HCT116 (cell line): ENCODE measurements around the gene GRK6. TPM values are rescaled to one million over a fixed set of nuclear protein-coding genes. Genes with fewer than 3 reads are reported as not detected.

Experiments
- ATAC-seq: fragments of 200-7000 bp; cut with Tn5 transposase; 2 replicates; pipeline ENCODE4 v1.9.1; 2020; ENCODE audit warnings: mild to moderate bottlenecking, moderate library complexity
- BruUV-seq: library from RNA; stranded (reverse); fragments of 400-500 nt; replicated peaks from 2 replicates; lab custom pipeline; 2021; lab: Mats Ljungman, UMichigan
- CTCF ChIA-PET: fragments of 300-600 bp; sonication (Branson Sonifier 250); formaldehyde crosslinking; loops from one replicate; lab custom pipeline; 2021; ENCODE audit warnings: antibody characterized with exemption; lab: Charles Lee
- POLR2A ChIA-PET: fragments of 300-600, 350-600 bp; sonication (Branson Sonifier 250); formaldehyde crosslinking; loops from one replicate; lab custom pipeline; 2021; ENCODE audit warnings: antibody characterized with exemption; lab: Charles Lee
- RAD21 ChIA-PET, 2 experiments: fragments of 300-600 bp; sonication (Branson Sonifier 250); formaldehyde crosslinking; loops; one replicate each; lab custom pipeline; 2023; ENCODE audit warnings: low total read pairs in 2 of 2; ENCODE audit not compliant: uncharacterized antibody in 2 of 2, unreplicated experiment in 2 of 2, low non-redundant PET in 1 of 2; lab: Charles Lee
- DNase-seq: peaks from one replicate; pipeline ENCODE4 v3.0.0-alpha.2; 2010; ENCODE audit warnings: low read depth, low spot score
- H2AFZ ChIP-seq: fragments of 200-600 bp; shearing (Covaris generic), sonication (generic); 2 replicates; pipeline ENCODE4 v1.6.1; 2017; ENCODE audit warnings: low read depth, mixed run types, mixed read lengths, antibody characterized with exemption, low read length; ENCODE audit not compliant: poor library complexity, severe bottlenecking
- H3K27ac ChIP-seq: 2 replicates; pipeline ENCODE4 v1.5.1; 2012; ENCODE audit warnings: low read depth, low read length
- H3K27me3 ChIP-seq: fragments of 200-600 bp; sonication (generic); 2 replicates; pipeline ENCODE4 v1.6.1; 2016; ENCODE audit warnings: mixed run types, low read length, mixed read lengths; ENCODE audit not compliant: insufficient read depth
- H3K36me3 ChIP-seq, 2 experiments: fragments of 200-500 bp in 1 of 2; fragments of 200-600 bp in 1 of 2; sonication (Bioruptor generic) in 1 of 2; sonication (generic) in 1 of 2; 2 replicates each; pipeline versions ENCODE4 v1.5.1 to v1.6.1; 2014 to 2016; ENCODE audit warnings: low read length in 2 of 2, inconsistent platforms in 1 of 2, mixed read lengths in 1 of 2, mixed run types in 1 of 2; ENCODE audit not compliant: insufficient read depth in 2 of 2, control insufficient read depth in 1 of 2
- H3K4me1 ChIP-seq, 2 experiments: fragments of 200-600 bp in 1 of 2; sonication (generic) in 1 of 2; 2 replicates each; pipeline versions ENCODE4 v1.5.1 to v1.6.1; 2012 to 2017; ENCODE audit warnings: low read length in 2 of 2, inconsistent platforms in 1 of 2, mild to moderate bottlenecking in 1 of 2, mixed read lengths in 1 of 2, mixed run types in 1 of 2, moderate library complexity in 1 of 2; ENCODE audit not compliant: insufficient read depth in 2 of 2, control insufficient read depth in 1 of 2
- H3K4me2 ChIP-seq: fragments of 200-600 bp; sonication (generic); 2 replicates; pipeline ENCODE4 v1.6.1; 2017; ENCODE audit warnings: mixed run types, low read length, mixed read lengths
- H3K4me3 ChIP-seq, 2 experiments: fragments of 200-600 bp in 1 of 2; sonication (generic) in 1 of 2; replicated peaks in 1 of 2; 2 replicates each; pipeline ENCODE4 v1.5.1; 2011 to 2016; ENCODE audit warnings: low read length in 2 of 2, control low read depth in 1 of 2, low read depth in 1 of 2, mild to moderate bottlenecking in 1 of 2, mixed read lengths in 1 of 2, mixed run types in 1 of 2
- H3K79me2 ChIP-seq: fragments of 200-600 bp; sonication (generic); 2 replicates; pipeline ENCODE4 v1.6.1; 2017; ENCODE audit warnings: mild to moderate bottlenecking, mixed run types, low read length, moderate library complexity, mixed read lengths; ENCODE audit not compliant: insufficient read depth
- H3K9ac ChIP-seq: fragments of 200-600 bp; sonication (generic); 2 replicates; pipeline ENCODE4 v1.6.1; 2016; ENCODE audit warnings: low read length, mixed read lengths
- H3K9me2 ChIP-seq: fragments of 200-600 bp; sonication (generic), shearing (Covaris generic); 2 replicates; pipeline ENCODE4 v1.6.1; 2017; ENCODE audit warnings: mixed run types, mild to moderate bottlenecking, moderate library complexity; ENCODE audit not compliant: insufficient read depth
- H3K9me3 ChIP-seq, 2 experiments: fragments of 200-500 bp in 1 of 2; fragments of 200-600 bp in 1 of 2; sonication (Bioruptor generic) in 1 of 2; sonication (generic) in 1 of 2; 2 replicates each; pipeline ENCODE4 v1.6.1; 2014 to 2017; ENCODE audit warnings: low read length in 2 of 2, mixed read lengths in 2 of 2, inconsistent platforms in 1 of 2, low read depth in 1 of 2, mild to moderate bottlenecking in 1 of 2, mixed run types in 1 of 2, moderate library complexity in 1 of 2; ENCODE audit not compliant: control insufficient read depth in 1 of 2, insufficient read depth in 1 of 2
- H4K20me1 ChIP-seq: fragments of 200-600 bp; sonication (generic), shearing (Covaris generic); 2 replicates; pipeline ENCODE4 v1.6.1; 2017; ENCODE audit warnings: mixed run types, mild to moderate bottlenecking, moderate library complexity; ENCODE audit not compliant: insufficient read depth
- CBX3 ChIP-seq: IDR thresholded peaks from 2 replicates; pipeline ENCODE4 v1.6.1; 2012; ENCODE audit warnings: low read depth
- CTCF ChIP-seq, 3 experiments: fragments of 200-600 bp in 1 of 3; sonication (generic) in 1 of 3; IDR thresholded peaks in 2 of 3; conservative IDR thresholded peaks in 1 of 3; 2 replicates each; pipeline ENCODE4 v1.5.1; 2012 to 2017; ENCODE audit warnings: low read depth in 2 of 3, low read length in 2 of 3, antibody characterized with exemption in 1 of 3, borderline replicate concordance in 1 of 3, control low read depth in 1 of 3, mild to moderate bottlenecking in 1 of 3, mixed read lengths in 1 of 3, mixed run types in 1 of 3, moderate library complexity in 1 of 3; ENCODE audit not compliant: insufficient read depth in 1 of 3
- EGR1 ChIP-seq: IDR thresholded peaks from 2 replicates; pipeline ENCODE4 v1.6.1; 2012; ENCODE audit warnings: low read depth
- EZH2 ChIP-seq: fragments of 200-600 bp; sonication (generic); IDR thresholded peaks from 2 replicates; pipeline ENCODE4 v1.6.1; 2017; ENCODE audit warnings: antibody characterized with exemption, mixed run types
- FOSL1 ChIP-seq: IDR thresholded peaks from 2 replicates; pipeline ENCODE4 v1.6.1; 2012; ENCODE audit warnings: low read depth
- YY1 ChIP-seq: IDR thresholded peaks from 2 replicates; pipeline ENCODE4 v1.6.1; 2011; ENCODE audit warnings: low read length, low read depth, moderate library complexity, mild to moderate bottlenecking; ENCODE audit not compliant: insufficient replicate concordance; ENCODE audit errors: extremely low read depth
- ZFX ChIP-seq: fragments of 450-650 bp; IDR thresholded peaks from 2 replicates; pipeline ENCODE4 v1.6.1; 2017
- intact Hi-C: fragments of 100-400 bp; cut with micrococcal nuclease; formaldehyde crosslinking; loops from 2 replicates; pipeline ENCODE4 v1.10.0; 2022
- total RNA-seq: library from RNA; stranded (reverse); gene quantifications from one replicate; pipeline ENCODE4 v1.2.1, GENCODE V29; 2021; ENCODE audit not compliant: unreplicated experiment

The GRK6 gene
- total RNA-seq, 1 experiment from 2014 or later: 89.3 TPM

- TF ChIP-seq CTCF (IDR thresholded peaks at IDR 0.05 in 2 of 3, conservative IDR thresholded peaks at IDR 0.05 in 1 of 3; ENCODE audit: borderline replicate concordance in 1 of 3, insufficient read depth in 1 of 3, low read depth in 2 of 3, low read length in 2 of 3) (peak in 2 of 3 experiments; percentile 94 to 96; a peak in 4 of 6 replicates), EZH2 (no peak)
Measured at GRCh38 chr5:177390363-177391300, 35.8 kb upstream of the GRK6 start (continued).

- BruUV-seq: no TSS peak
- POLR2A ChIA-PET: interaction anchor here (0.8 kb wide), 1 partner anchor 296 kb away, joined by 3 read pairs; no protein-coding TSS in a partner anchor
- no peaks in the 10 kb centered on the region for H3K9me2 ChIP-seq
- H3K4me1 ChIP-seq: peaks cover 24 to 43% of the 10 kb centered on the region in 2 experiments
- no peak overlapping the region for H3K27ac ChIP-seq
- CTCF ChIA-PET: interaction anchor here (1.0 to 1.3 kb wide), 3 partner anchors 10 to 63 kb away, joined by 3 to 8 read pairs (median 4); no protein-coding TSS in a partner anchor
- no peaks in the 10 kb centered on the region for H3K36me3 ChIP-seq
- no peaks in the 10 kb centered on the region for H3K9me3 ChIP-seq
- no peak overlapping the region for H3K4me2 ChIP-seq
- no peaks in the 10 kb centered on the region for H4K20me1 ChIP-seq
- no peaks in the 10 kb centered on the region for H3K27me3 ChIP-seq
- no peak for ATAC-seq
- no peaks in the 10 kb centered on the region for H3K79me2 ChIP-seq
- no peak overlapping the region for H3K9ac ChIP-seq
- TF ChIP-seq CTCF (IDR thresholded peaks at IDR 0.05 in 2 of 3, conservative IDR thresholded peaks at IDR 0.05 in 1 of 3; ENCODE audit: borderline replicate concordance in 1 of 3, insufficient read depth in 1 of 3, low read depth in 2 of 3, low read length in 2 of 3): no peak
- TF ChIP-seq ZFX: no peak
- no peak for TF ChIP-seq YY1
- TF ChIP-seq EGR1: no peak
- no peak for TF ChIP-seq CBX3
- TF ChIP-seq FOSL1: no peak
- TF ChIP-seq, all 23 proteins: peak for 0
- Histone ChIP-seq H2AFZ (no peak overlapping the region), H3K4me3 (no peak overlapping the region)
- RAD21 ChIA-PET: no interaction called here
- intact Hi-C loops: no loop called here
- no peak for DNase-seq
Measured at GRCh38 chr5:177392765-177393164, 33.7 kb upstream of the GRK6 start.
